ENCODE data around the gene NTRK2. TPM values are rescaled to one million over a fixed set of nuclear protein-coding genes. Genes with fewer than 3 reads are reported as not detected.

NTRK2 gene
- total RNA-seq, 1 experiment from 2014 or later = not detected

DNA sequence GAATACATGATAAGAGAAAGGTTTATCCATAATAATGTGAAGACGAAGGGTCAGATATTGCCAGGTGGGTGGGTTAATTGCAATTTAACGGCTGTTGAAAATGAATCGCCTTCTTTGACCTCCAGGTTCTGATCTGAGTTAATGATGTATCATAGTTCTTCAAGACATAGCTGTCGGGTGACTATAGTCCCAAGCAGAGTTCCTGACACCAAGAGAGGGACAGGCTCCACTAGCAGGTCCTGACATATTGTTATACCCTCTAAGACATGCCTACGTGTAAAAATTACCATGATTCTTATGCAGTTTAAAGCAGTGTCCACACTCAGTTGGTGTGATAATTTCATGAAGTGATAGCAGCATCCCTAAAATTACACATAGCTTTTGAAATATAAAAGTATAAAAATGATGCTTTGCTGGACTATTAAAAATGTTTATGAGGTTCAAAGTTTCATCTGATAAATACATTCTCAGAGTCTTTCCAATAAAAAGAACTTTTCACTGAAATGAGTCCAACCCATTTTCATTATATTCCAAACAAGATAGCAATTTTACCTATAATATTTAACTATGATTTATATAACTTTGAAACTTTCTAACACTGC, 53.0 kb downstream of the NTRK2 start:
- Histone ChIP-seq H4K20me1 (ENCODE audit: insufficient read depth) (no peaks in the 10 kb centered on the region), H3K27me3 (ENCODE audit: insufficient read depth, low read length) (peaks cover 17% of the 10 kb centered on the region), H3K4me1 (ENCODE audit: control insufficient read depth in 1 of 2, insufficient read depth in 2 of 2, low read length in 2 of 2) (no peaks in the 10 kb centered on the region), H3K4me2 (ENCODE audit: low read length) (no peak overlapping the region), H3K9ac (ENCODE audit: low read length) (no peak overlapping the region), H3K27ac (ENCODE audit: low read depth, low read length) (no peak overlapping the region), H3K4me3 (replicated peaks in 1 of 2; ENCODE audit: low read depth in 1 of 2, low read length in 2 of 2) (no peak overlapping the region), H3K9me3 (ENCODE audit: control insufficient read depth in 1 of 2, insufficient read depth in 1 of 2, low read depth in 1 of 2, low read length in 2 of 2) (no peaks in the 10 kb centered on the region), H3K79me2 (ENCODE audit: insufficient read depth, low read length) (no peaks in the 10 kb centered on the region), H3K9me2 (ENCODE audit: insufficient read depth) (no peaks in the 10 kb centered on the region), H3K36me3 (ENCODE audit: control insufficient read depth in 1 of 2, insufficient read depth in 2 of 2, low read length in 2 of 2) (no peaks in the 10 kb centered on the region), H2AFZ (ENCODE audit: low read depth, low read length, poor library complexity, severe bottlenecking) (no peak overlapping the region)
- ChIA-PET POLR2A (no interaction called here), CTCF (no interaction called here), RAD21 (ENCODE audit: low non-redundant PET in 1 of 2, low total read pairs in 2 of 2, uncharacterized antibody in 2 of 2, unreplicated experiment in 2 of 2) (no interaction called here)
- no peak for DNase-seq (ENCODE audit: low read depth, low spot score)
- TF ChIP-seq, protein P1, sequence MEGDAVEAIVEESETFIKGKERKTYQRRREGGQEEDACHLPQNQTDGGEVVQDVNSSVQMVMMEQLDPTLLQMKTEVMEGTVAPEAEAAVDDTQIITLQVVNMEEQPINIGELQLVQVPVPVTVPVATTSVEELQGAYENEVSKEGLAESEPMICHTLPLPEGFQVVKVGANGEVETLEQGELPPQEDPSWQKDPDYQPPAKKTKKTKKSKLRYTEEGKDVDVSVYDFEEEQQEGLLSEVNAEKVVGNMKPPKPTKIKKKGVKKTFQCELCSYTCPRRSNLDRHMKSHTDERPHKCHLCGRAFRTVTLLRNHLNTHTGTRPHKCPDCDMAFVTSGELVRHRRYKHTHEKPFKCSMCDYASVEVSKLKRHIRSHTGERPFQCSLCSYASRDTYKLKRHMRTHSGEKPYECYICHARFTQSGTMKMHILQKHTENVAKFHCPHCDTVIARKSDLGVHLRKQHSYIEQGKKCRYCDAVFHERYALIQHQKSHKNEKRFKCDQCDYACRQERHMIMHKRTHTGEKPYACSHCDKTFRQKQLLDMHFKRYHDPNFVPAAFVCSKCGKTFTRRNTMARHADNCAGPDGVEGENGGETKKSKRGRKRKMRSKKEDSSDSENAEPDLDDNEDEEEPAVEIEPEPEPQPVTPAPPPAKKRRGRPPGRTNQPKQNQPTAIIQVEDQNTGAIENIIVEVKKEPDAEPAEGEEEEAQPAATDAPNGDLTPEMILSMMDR (IDR thresholded peaks at IDR 0.05 in 2 of 3, conservative IDR thresholded peaks at IDR 0.05 in 1 of 3; ENCODE audit: borderline replicate concordance in 1 of 3, insufficient read depth in 1 of 3, low read depth in 2 of 3, low read length in 2 of 3) = no peak
- TF ChIP-seq SP1 (IDR thresholded peaks at IDR 0.05; ENCODE audit: low read depth) = no peak
- TF ChIP-seq, protein P2, sequence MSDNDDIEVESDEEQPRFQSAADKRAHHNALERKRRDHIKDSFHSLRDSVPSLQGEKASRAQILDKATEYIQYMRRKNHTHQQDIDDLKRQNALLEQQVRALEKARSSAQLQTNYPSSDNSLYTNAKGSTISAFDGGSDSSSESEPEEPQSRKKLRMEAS (IDR thresholded peaks at IDR 0.05) = no peak
- no peak for TF ChIP-seq YY1 (IDR thresholded peaks at IDR 0.05; ENCODE audit: extremely low read depth, insufficient replicate concordance, low read depth, low read length)
- TF ChIP-seq EGR1 (IDR thresholded peaks at IDR 0.05; ENCODE audit: low read depth) = no peak
- no peak for TF ChIP-seq RAD21 (IDR thresholded peaks at IDR 0.05; ENCODE audit: low read depth)
- TF ChIP-seq CEBPB (IDR thresholded peaks at IDR 0.05; ENCODE audit: low read depth) = no peak
- no peak for TF ChIP-seq ELF1 (IDR thresholded peaks at IDR 0.05; ENCODE audit: borderline replicate concordance, low read depth)
- TF ChIP-seq JUND (IDR thresholded peaks at IDR 0.05) = no peak
- TF ChIP-seq EZH2phosphoT487 (IDR thresholded peaks at IDR 0.05; ENCODE audit: borderline replicate concordance) = no peak
- intact Hi-C loops (cut with micrococcal nuclease) = no loop called here
- ATAC-seq = no peak
- no TSS peak for BruUV-seq (replicated peaks)

All from HCT116 (cell line).